GM12891 (cell line): ENCODE measurements around the gene ARHGEF17.
A peak's percentile ranks its signal among the peaks of the same experiment; 100 is the strongest.

Source experiments
- PAX5 ChIP-seq: IDR thresholded peaks from 2 replicates; pipeline ENCODE4 v1.6.1; 2011; ENCODE audit warnings: low read length, moderate library complexity, mild to moderate bottlenecking; ENCODE audit not compliant: insufficient read depth, severe bottlenecking
- POLR2A ChIP-seq: IDR thresholded peaks from 2 replicates; pipeline ENCODE4 v1.6.1; 2011; ENCODE audit warnings: low read depth, low read length, control low read depth
- POLR2AphosphoS5 ChIP-seq: IDR thresholded peaks from 2 replicates; pipeline ENCODE4 v1.6.1; 2011; ENCODE audit warnings: low read depth, low read length, control low read depth
- POU2F2 ChIP-seq: IDR thresholded peaks from 2 replicates; pipeline ENCODE4 v1.6.1; 2011; ENCODE audit warnings: low read depth, mild to moderate bottlenecking, control low read depth, low read length, moderate library complexity
- SPI1 ChIP-seq: IDR thresholded peaks from 2 replicates; pipeline ENCODE4 v1.6.1; 2011; ENCODE audit warnings: low read depth, low read length, control low read depth
- TAF1 ChIP-seq: IDR thresholded peaks from 2 replicates; pipeline ENCODE4 v1.6.1; 2011; ENCODE audit warnings: low read depth, low read length, control low read depth

DNA sequence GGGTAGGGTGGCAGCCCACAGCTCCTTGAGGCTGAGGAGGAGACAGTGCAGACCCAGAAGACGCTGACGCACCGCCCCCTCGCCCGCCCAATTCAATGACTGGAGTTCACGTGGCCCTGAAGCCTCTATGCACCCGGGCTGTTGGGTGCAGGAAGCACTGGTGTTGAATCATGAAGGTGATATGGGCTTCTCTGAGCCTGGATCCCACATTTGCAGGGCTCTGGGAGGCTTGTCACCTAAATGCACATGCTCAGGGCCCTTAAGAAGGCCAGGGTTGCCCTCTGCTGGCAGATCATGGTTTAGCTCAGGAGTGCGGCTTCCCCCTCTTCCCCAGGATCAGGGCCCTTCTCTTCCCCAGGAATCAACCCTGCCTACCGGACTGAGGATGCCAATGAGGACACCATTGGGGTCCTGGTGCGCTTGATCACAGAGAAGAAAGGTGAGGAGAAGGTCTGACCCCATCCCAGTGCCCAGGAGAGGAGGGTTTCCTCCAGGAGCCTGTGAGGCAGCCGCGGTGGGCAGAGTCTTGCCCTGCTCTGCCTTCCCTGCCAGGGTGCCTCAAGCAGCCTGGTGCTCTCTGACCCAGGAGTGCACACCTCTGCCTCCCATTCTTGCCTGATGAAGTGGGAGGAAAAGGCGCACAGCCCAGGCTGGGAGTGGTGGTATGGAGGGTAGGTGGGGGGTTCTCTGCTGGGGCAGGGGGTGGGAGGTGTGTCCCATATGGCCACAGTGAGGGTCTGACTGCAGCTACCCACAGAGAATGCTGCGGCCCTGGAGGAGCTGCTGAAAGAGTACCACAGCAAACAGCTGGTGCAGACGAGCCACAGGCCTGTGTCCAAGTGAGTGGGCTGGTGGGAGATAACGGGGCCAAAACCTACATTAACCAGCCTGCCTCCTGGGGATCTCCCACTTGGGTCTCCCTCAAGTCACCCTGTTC is 85.7 kb downstream of the ARHGEF17 start:
- TF ChIP-seq PAX5 (no peak), POLR2A (no peak), POLR2AphosphoS5 (0 out of 2 replicates have a peak, but pooled peaks have one; percentile 11), TAF1 (no peak), SPI1 (no peak), POU2F2 (0 out of 2 replicates have a peak, but pooled peaks have one; percentile 47)
